HG02642 (cell line): ENCODE measurements around the gene CBFA2T3.
"Not testable (repeated sequence)": the region's sequence is repeated elsewhere in the genome, so short reads cannot be mapped to it uniquely, and the experiment has no call there.

Experiments
- ATAC-seq: cut with Tn5 transposase; IDR thresholded peaks from one replicate; pipeline ENCODE4 v1.9.1; 2021; ENCODE audit warnings: mild to moderate bottlenecking; ENCODE audit not compliant: unreplicated experiment, poor library complexity

Gene CBFA2T3

GRCh38 chr16:88928405-88929090 lies 48.5 kb downstream of the CBFA2T3 start:
- ATAC-seq: no peak

GRCh38 chr16:88927661-88928060 lies 49.3 kb downstream of the CBFA2T3 start:
- no peak for ATAC-seq

- ATAC-seq: no peak
These were observed 50.0 kb downstream of the CBFA2T3 start for GRCh38 chr16:88927010-88927409.

GRCh38 chr16:88926374-88926990 lies 50.5 kb downstream of the CBFA2T3 start:
- ATAC-seq: no peak

- no peak for ATAC-seq
These were observed 51.5 kb downstream of the CBFA2T3 start for GRCh38 chr16:88925540-88925887.

GRCh38 chr16:88924834-88925539 lies 52.0 kb downstream of the CBFA2T3 start:
- ATAC-seq: no peak

GRCh38 chr16:88923926-88924833 lies 52.8 kb downstream of the CBFA2T3 start:
- ATAC-seq: no peak

GRCh38 chr16:88923450-88923849 lies 53.6 kb downstream of the CBFA2T3 start:
- no peak for ATAC-seq

- ATAC-seq: no peak
These were observed 54.1 kb downstream of the CBFA2T3 start for GRCh38 chr16:88922826-88923410.

GRCh38 chr16:88922114-88922825 lies 54.7 kb downstream of the CBFA2T3 start:
- ATAC-seq: no peak

- no peak for ATAC-seq
These were observed 55.4 kb downstream of the CBFA2T3 start for GRCh38 chr16:88921591-88921990.

- no peak for ATAC-seq
These were observed 56.1 kb downstream of the CBFA2T3 start for GRCh38 chr16:88920618-88921590.

- no peak for ATAC-seq
These were observed 57.1 kb downstream of the CBFA2T3 start for GRCh38 chr16:88919936-88920335.

GRCh38 chr16:88918896-88919295 lies 58.1 kb downstream of the CBFA2T3 start:
- ATAC-seq: not testable (repeated sequence)

GRCh38 chr16:88917915-88918627 lies 58.9 kb downstream of the CBFA2T3 start:
- no peak for ATAC-seq

- no peak for ATAC-seq
These were observed 59.7 kb downstream of the CBFA2T3 start for GRCh38 chr16:88917146-88917914.
